ENCODE measurements around the gene PRELP. TPM values are rescaled to one million over a fixed set of nuclear protein-coding genes. Genes with fewer than 3 reads are reported as not detected.

PRELP gene
- total RNA-seq, 1 experiment from 2014 or later = 0.07 TPM

- Histone ChIP-seq H3K79me2 (ENCODE audit: insufficient read depth, low read length) (no peaks in the 10 kb centered on the region), H3T11ph (ENCODE audit: low read length) (no peak overlapping the region), H3K27me3 (ENCODE audit: insufficient read depth, low read length) (no peaks in the 10 kb centered on the region), H3K4me2 (ENCODE audit: insufficient read depth, insufficient read length, low read length) (no peak overlapping the region), H3K79me1 (ENCODE audit: insufficient read depth, low read depth, low read length, poor library complexity, severe bottlenecking) (no peaks in the 10 kb centered on the region), H3K4me1 (ENCODE audit: insufficient read depth, low read length) (peaks cover 3% of the 10 kb centered on the region; the same call in 1 of the 2 replicates), H3K14ac (ENCODE audit: insufficient read depth, low read length) (no peak overlapping the region), H2BK120ac (ENCODE audit: low read depth, low read length, poor library complexity, severe bottlenecking) (no peak overlapping the region), H2AK5ac (ENCODE audit: insufficient read length, low read length) (no peak overlapping the region), H3K23me2 (ENCODE audit: insufficient read length, low read depth, low read length, poor library complexity, severe bottlenecking) (no peaks in the 10 kb centered on the region), H4K5ac (ENCODE audit: insufficient read length, low read depth, low read length) (no peak overlapping the region), H3K18ac (ENCODE audit: insufficient read length, low read depth, low read length) (no peak overlapping the region), H3K9ac (ENCODE audit: extremely low read depth, insufficient read length, low read length) (no peak overlapping the region), H4K8ac (replicated peaks; ENCODE audit: insufficient read length, low read depth, low read length) (no peak overlapping the region), H3K9me3 (ENCODE audit: control insufficient read depth, low read depth, low read length) (no peaks in the 10 kb centered on the region), H3K23ac (ENCODE audit: insufficient read length, low read depth, low read length) (no peak overlapping the region), H3K27ac (ENCODE audit: insufficient read length, low read depth, low read length) (no peak overlapping the region), H4K91ac (ENCODE audit: insufficient read length, low read depth, low read length) (no peak overlapping the region), H4K20me1 (ENCODE audit: control insufficient read depth, insufficient read depth, insufficient read length) (no peaks in the 10 kb centered on the region), H2BK5ac (ENCODE audit: insufficient read length, low read length) (no peak overlapping the region), H2AFZ (ENCODE audit: low read length) (no peak overlapping the region), H3K56ac (ENCODE audit: insufficient read length, low read depth, low read length) (no peak overlapping the region), H2BK15ac (ENCODE audit: low read depth, low read length) (no peak overlapping the region), H2BK12ac (ENCODE audit: insufficient read length, low read depth, low read length) (no peak overlapping the region), H2BK20ac (ENCODE audit: low read depth, low read length, poor library complexity, severe bottlenecking) (no peak overlapping the region), H3K4ac (ENCODE audit: low read depth, low read length) (no peak overlapping the region)
- H3K4me1 Mint-ChIP-seq = peaks cover 16 to 36% of the 10 kb centered on the region in 2 experiments
- H3K36me3 Mint-ChIP-seq (ENCODE audit: insufficient read depth in 1 of 3, low read depth in 3 of 3) = no peaks in the 10 kb centered on the region
- H3K9me3 Mint-ChIP-seq = no peaks in the 10 kb centered on the region
- no peak for TF ChIP-seq CTCF (conservative IDR thresholded peaks at IDR 0.05)
- no peak overlapping the region for H3K27ac Mint-ChIP-seq
- H3K4me3 Mint-ChIP-seq = no peak overlapping the region
- H3K27me3 Mint-ChIP-seq (ENCODE audit: low read depth) = peaks cover 6% of the 10 kb centered on the region; the same call in 1 of the 2 replicates
- DNase-seq = no peak
- WGBS (ENCODE audit: extremely low coverage, insufficient read length, low lambda C conversion rate) = no CpG with 5 or more reads among the region's 4 CpGs
These were observed 2.3 kb upstream of the PRELP start for GRCh38 chr1:203473281-203473680.

Data from H9 (cell line).